ENCODE data around the gene LDLRAD4.

DNA sequence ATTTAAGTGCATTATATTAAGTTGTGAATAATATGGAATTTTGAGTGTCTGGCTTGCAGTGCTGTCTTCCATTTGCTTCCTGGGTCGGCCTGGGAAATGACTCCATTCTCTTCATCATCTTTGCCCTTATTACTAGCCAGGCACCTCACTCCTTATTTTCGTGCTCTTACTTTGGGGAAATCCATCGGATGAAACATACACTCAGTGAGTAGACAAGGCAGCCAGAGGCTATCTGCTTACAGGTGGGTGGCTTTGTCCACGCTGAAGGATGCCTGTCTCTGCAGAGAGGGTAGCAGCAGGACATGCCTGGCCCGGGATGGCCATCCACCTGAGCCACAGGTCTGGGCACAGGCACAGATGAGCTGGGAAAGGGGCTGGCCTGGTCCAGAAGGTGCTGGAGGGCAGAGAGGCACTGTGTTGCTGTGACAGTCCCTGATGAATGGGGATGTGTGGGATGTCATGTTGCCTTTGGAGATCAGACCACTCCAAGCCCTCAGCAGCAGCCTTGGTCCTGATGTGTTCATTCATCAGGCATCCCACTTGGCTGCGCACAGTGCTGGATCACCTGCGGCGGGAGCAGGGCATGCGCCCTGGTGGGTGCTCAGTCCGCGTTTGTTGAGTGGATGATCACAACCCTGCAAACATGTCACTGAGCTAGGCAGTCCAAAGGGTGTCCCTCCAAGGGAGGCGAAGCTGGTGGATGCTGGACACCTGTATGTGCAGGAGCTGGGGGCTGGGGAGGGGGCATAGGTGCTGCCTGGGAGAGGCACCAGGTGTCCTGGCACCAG lies 236.0 kb downstream of the LDLRAD4 start:
- TF ChIP-seq CTCF (conservative IDR thresholded peaks at IDR 0.05) (no peak), ZFX (IDR thresholded peaks at IDR 0.05) (no peak)
